Measurements from ENCODE around the gene FARP2.
"Not testable (repeated sequence)": the region's sequence is repeated elsewhere in the genome, so short reads cannot be mapped to it uniquely, and the experiment has no call there.

Gene FARP2

GRCh38 chr2:241437179-241437578, 81.1 kb downstream of the FARP2 start:
- no peaks in the 10 kb centered on the region for H3K4me1 ChIP-seq (ENCODE audit: control insufficient read depth, insufficient read depth, low read length, poor library complexity, severe bottlenecking)
- H3K9me3 ChIP-seq (ENCODE audit: control insufficient read depth, low read length): no peaks in the 10 kb centered on the region
- H3K36me3 ChIP-seq (ENCODE audit: control insufficient read depth, insufficient read depth, low read length): peaks cover 85% of the 10 kb centered on the region
- H3K4me3 ChIP-seq (ENCODE audit: extremely low read depth, insufficient read depth, low read length, poor library complexity, severe bottlenecking): no peak overlapping the region
- 87 to 100% methylated on average over 2 of the region's 2 CpGs for WGBS, 2 experiments (ENCODE audit: insufficient coverage in 2 of 2)
- H3K27ac ChIP-seq (ENCODE audit: low read depth, low read length, severe bottlenecking): no peak overlapping the region

- 93 to 97% methylated on average over 12 to 13 of the region's 14 CpGs for WGBS, 2 experiments (ENCODE audit: insufficient coverage in 2 of 2)
- Histone ChIP-seq H3K27ac (ENCODE audit: low read depth, low read length, severe bottlenecking) (no peak overlapping the region), H3K4me3 (ENCODE audit: extremely low read depth, insufficient read depth, low read length, poor library complexity, severe bottlenecking) (no peak overlapping the region), H3K4me1 (ENCODE audit: control insufficient read depth, insufficient read depth, low read length, poor library complexity, severe bottlenecking) (no peaks in the 10 kb centered on the region), H3K36me3 (ENCODE audit: control insufficient read depth, insufficient read depth, low read length) (peaks cover 82% of the 10 kb centered on the region), H3K9me3 (ENCODE audit: control insufficient read depth, low read length) (no peaks in the 10 kb centered on the region)
Measured at GRCh38 chr2:241441492-241441891, 85.4 kb downstream of the FARP2 start.

- Histone ChIP-seq H3K4me1 (ENCODE audit: control insufficient read depth, insufficient read depth, low read length, poor library complexity, severe bottlenecking) (no peaks in the 10 kb centered on the region), H3K4me3 (ENCODE audit: extremely low read depth, insufficient read depth, low read length, poor library complexity, severe bottlenecking) (no peak overlapping the region), H3K27ac (ENCODE audit: low read depth, low read length, severe bottlenecking) (no peak overlapping the region), H3K36me3 (ENCODE audit: control insufficient read depth, insufficient read depth, low read length) (peaks cover 68% of the 10 kb centered on the region), H3K9me3 (ENCODE audit: control insufficient read depth, low read length) (no peaks in the 10 kb centered on the region)
- WGBS, 2 experiments (ENCODE audit: insufficient coverage in 2 of 2): 97 to 100% methylated on average over 2 to 6 of the region's 6 CpGs
Measured at GRCh38 chr2:241443486-241444223, 87.6 kb downstream of the FARP2 start.

- Histone ChIP-seq H3K4me3 (ENCODE audit: extremely low read depth, insufficient read depth, low read length, poor library complexity, severe bottlenecking) (no peak overlapping the region), H3K27ac (ENCODE audit: low read depth, low read length, severe bottlenecking) (no peak overlapping the region), H3K4me1 (ENCODE audit: control insufficient read depth, insufficient read depth, low read length, poor library complexity, severe bottlenecking) (no peaks in the 10 kb centered on the region), H3K9me3 (ENCODE audit: control insufficient read depth, low read length) (no peaks in the 10 kb centered on the region), H3K36me3 (ENCODE audit: control insufficient read depth, insufficient read depth, low read length) (peaks cover 51% of the 10 kb centered on the region)
- 80 to 92% methylated on average over 2 of the region's 2 CpGs for WGBS, 2 experiments (ENCODE audit: insufficient coverage in 2 of 2)
Measured at GRCh38 chr2:241445426-241445825, 89.3 kb downstream of the FARP2 start.

GRCh38 chr2:241450092-241450491, 94.0 kb downstream of the FARP2 start:
- H3K27ac ChIP-seq (ENCODE audit: low read depth, low read length, severe bottlenecking); H3K36me3 ChIP-seq (ENCODE audit: control insufficient read depth, insufficient read depth, low read length); H3K4me1 ChIP-seq (ENCODE audit: control insufficient read depth, insufficient read depth, low read length, poor library complexity, severe bottlenecking); H3K9me3 ChIP-seq (ENCODE audit: control insufficient read depth, low read length); H3K4me3 ChIP-seq (ENCODE audit: extremely low read depth, insufficient read depth, low read length, poor library complexity, severe bottlenecking): not testable (repeated sequence)
- 81 to 88% methylated on average over 2 to 5 of the region's 7 CpGs for WGBS, 2 experiments (ENCODE audit: insufficient coverage in 2 of 2)

GRCh38 chr2:241451840-241452506, 95.9 kb downstream of the FARP2 start:
- Histone ChIP-seq H3K4me3 (ENCODE audit: extremely low read depth, insufficient read depth, low read length, poor library complexity, severe bottlenecking) (no peak overlapping the region), H3K4me1 (ENCODE audit: control insufficient read depth, insufficient read depth, low read length, poor library complexity, severe bottlenecking) (no peaks in the 10 kb centered on the region), H3K36me3 (ENCODE audit: control insufficient read depth, insufficient read depth, low read length) (peaks cover 3% of the 10 kb centered on the region), H3K27ac (ENCODE audit: low read depth, low read length, severe bottlenecking) (no peak overlapping the region), H3K9me3 (ENCODE audit: control insufficient read depth, low read length) (no peaks in the 10 kb centered on the region)
- WGBS, 2 experiments (ENCODE audit: insufficient coverage in 2 of 2): 94 to 95% methylated on average over 4 to 5 of the region's 10 CpGs

- H3K4me3 ChIP-seq (ENCODE audit: extremely low read depth, insufficient read depth, low read length, poor library complexity, severe bottlenecking); H3K9me3 ChIP-seq (ENCODE audit: control insufficient read depth, low read length); H3K27ac ChIP-seq (ENCODE audit: low read depth, low read length, severe bottlenecking); H3K36me3 ChIP-seq (ENCODE audit: control insufficient read depth, insufficient read depth, low read length); H3K4me1 ChIP-seq (ENCODE audit: control insufficient read depth, insufficient read depth, low read length, poor library complexity, severe bottlenecking): not testable (repeated sequence)
- 92 to 94% methylated on average over 4 to 8 of the region's 9 CpGs for WGBS, 2 experiments (ENCODE audit: insufficient coverage in 2 of 2)
Measured at GRCh38 chr2:241453919-241454318, 97.8 kb downstream of the FARP2 start.

GRCh38 chr2:241454837-241455485, 98.9 kb downstream of the FARP2 start:
- no peak overlapping the region for H3K27ac ChIP-seq (ENCODE audit: low read depth, low read length, severe bottlenecking)
- H3K9me3 ChIP-seq (ENCODE audit: control insufficient read depth, low read length): no peaks in the 10 kb centered on the region
- WGBS, 2 experiments (ENCODE audit: insufficient coverage in 2 of 2): 83 to 100% methylated on average over 1 to 3 of the region's 3 CpGs
- H3K36me3 ChIP-seq (ENCODE audit: control insufficient read depth, insufficient read depth, low read length): no peaks in the 10 kb centered on the region
- no peaks in the 10 kb centered on the region for H3K4me1 ChIP-seq (ENCODE audit: control insufficient read depth, insufficient read depth, low read length, poor library complexity, severe bottlenecking)
- H3K4me3 ChIP-seq (ENCODE audit: extremely low read depth, insufficient read depth, low read length, poor library complexity, severe bottlenecking): no peak overlapping the region

GRCh38 chr2:241456546-241456945, 100.5 kb downstream of the FARP2 start:
- 82 to 89% methylated on average over 7 to 10 of the region's 11 CpGs for WGBS, 2 experiments (ENCODE audit: insufficient coverage in 2 of 2)
- no peak overlapping the region for H3K4me3 ChIP-seq (ENCODE audit: extremely low read depth, insufficient read depth, low read length, poor library complexity, severe bottlenecking)
- no peaks in the 10 kb centered on the region for H3K36me3 ChIP-seq (ENCODE audit: control insufficient read depth, insufficient read depth, low read length)
- H3K27ac ChIP-seq (ENCODE audit: low read depth, low read length, severe bottlenecking): no peak overlapping the region
- no peaks in the 10 kb centered on the region for H3K9me3 ChIP-seq (ENCODE audit: control insufficient read depth, low read length)
- H3K4me1 ChIP-seq (ENCODE audit: control insufficient read depth, insufficient read depth, low read length, poor library complexity, severe bottlenecking): no peaks in the 10 kb centered on the region

GRCh38 chr2:241458687-241459086, 102.6 kb downstream of the FARP2 start:
- no peak overlapping the region for H3K27ac ChIP-seq (ENCODE audit: low read depth, low read length, severe bottlenecking)
- H3K9me3 ChIP-seq (ENCODE audit: control insufficient read depth, low read length): no peaks in the 10 kb centered on the region
- H3K36me3 ChIP-seq (ENCODE audit: control insufficient read depth, insufficient read depth, low read length): no peaks in the 10 kb centered on the region
- 92 to 94% methylated on average over 5 of the region's 5 CpGs for WGBS, 2 experiments (ENCODE audit: insufficient coverage in 2 of 2)
- no peaks in the 10 kb centered on the region for H3K4me1 ChIP-seq (ENCODE audit: control insufficient read depth, insufficient read depth, low read length, poor library complexity, severe bottlenecking)
- no peak overlapping the region for H3K4me3 ChIP-seq (ENCODE audit: extremely low read depth, insufficient read depth, low read length, poor library complexity, severe bottlenecking)

GRCh38 chr2:241459520-241459919, 103.4 kb downstream of the FARP2 start:
- no peaks in the 10 kb centered on the region for H3K9me3 ChIP-seq (ENCODE audit: control insufficient read depth, low read length)
- no peaks in the 10 kb centered on the region for H3K4me1 ChIP-seq (ENCODE audit: control insufficient read depth, insufficient read depth, low read length, poor library complexity, severe bottlenecking)
- 89 to 96% methylated on average over 11 to 12 of the region's 13 CpGs for WGBS, 2 experiments (ENCODE audit: insufficient coverage in 2 of 2)

More at GRCh38 chr2:241459520-241459919, 103.4 kb downstream of the FARP2 start:
- no peaks in the 10 kb centered on the region for H3K36me3 ChIP-seq (ENCODE audit: control insufficient read depth, insufficient read depth, low read length)
- H3K4me3 ChIP-seq (ENCODE audit: extremely low read depth, insufficient read depth, low read length, poor library complexity, severe bottlenecking): no peak overlapping the region
- no peak overlapping the region for H3K27ac ChIP-seq (ENCODE audit: low read depth, low read length, severe bottlenecking)

Data from mesodermal cell (in vitro differentiated cells).